Measurements from ENCODE around the gene BICDL1. TPM values are rescaled to one million over a fixed set of nuclear protein-coding genes. Genes with fewer than 3 reads are reported as not detected.

The BICDL1 gene
- total RNA-seq, 1 donor from 2014 or later: 7.4 TPM

GRCh38 chr12:120116441-120116791, 127.4 kb downstream of the BICDL1 start, which contains the start of gene RAB35:
Gene RAB35 (minus strand): TSS chr12:120116753. CDS start chr12:120116650, 103 bp downstream.
- TF ChIP-seq CTCF (conservative IDR thresholded peaks at IDR 0.05): no peak

GRCh38 chr12:120116792-120117651, 128.0 kb downstream of the BICDL1 start:
- Mint-ChIP-seq H3K27me3 (no peaks in the 10 kb centered on the region), H3K9me3 (no peaks in the 10 kb centered on the region), H3K36me3 (peaks cover 19% of the 10 kb centered on the region), H3K4me3 (peak overlapping the region; percentile 92), H3K27ac (peak overlapping the region; percentile 94), H3K4me1 (ENCODE audit: unreplicated experiment) (peaks cover 44% of the 10 kb centered on the region)
- DNase-seq (ENCODE audit: extremely low spot score, unreplicated experiment): peak; percentile 99
- TF ChIP-seq CTCF (conservative IDR thresholded peaks at IDR 0.05): no peak

More at GRCh38 chr12:120116441-120116791, 127.4 kb downstream of the BICDL1 start, which contains the start of gene RAB35:
- Mint-ChIP-seq H3K9me3 (no peaks in the 10 kb centered on the region), H3K27ac (peak within 1 kb of the TSS; percentile 94), H3K4me3 (peak within 1 kb of the TSS; percentile 97), H3K4me1 (ENCODE audit: unreplicated experiment) (peaks cover 45% of the 10 kb centered on the region), H3K36me3 (peaks cover 19% of the 10 kb centered on the region), H3K27me3 (no peaks in the 10 kb centered on the region)
- no peak for DNase-seq (ENCODE audit: extremely low spot score, unreplicated experiment)

DNA sequence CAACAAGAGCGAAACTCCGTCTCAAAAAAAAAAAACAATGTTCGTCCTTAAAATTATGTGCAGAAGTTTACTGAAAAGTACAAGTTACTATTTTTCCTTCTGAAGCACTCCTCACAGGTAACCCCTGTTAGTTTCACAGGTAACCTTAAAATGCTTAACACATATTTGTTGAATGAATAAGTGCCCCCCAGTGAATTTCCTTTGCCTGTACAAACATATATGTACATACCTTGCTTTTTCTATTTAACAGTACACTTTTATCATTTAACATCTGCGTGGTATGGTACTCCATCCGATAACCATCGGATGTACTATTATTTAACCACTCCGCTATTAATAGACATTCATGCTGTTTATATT, 128.9 kb downstream of the BICDL1 start:
- Mint-ChIP-seq H3K4me3 (peak overlapping the region; percentile 92), H3K4me1 (ENCODE audit: unreplicated experiment) (peaks cover 41% of the 10 kb centered on the region), H3K27me3 (no peaks in the 10 kb centered on the region), H3K9me3 (no peaks in the 10 kb centered on the region), H3K27ac (peak overlapping the region; percentile 94), H3K36me3 (peaks cover 16% of the 10 kb centered on the region)
- DNase-seq (ENCODE audit: extremely low spot score, unreplicated experiment): no peak
- TF ChIP-seq CTCF (conservative IDR thresholded peaks at IDR 0.05): no peak

DNA sequence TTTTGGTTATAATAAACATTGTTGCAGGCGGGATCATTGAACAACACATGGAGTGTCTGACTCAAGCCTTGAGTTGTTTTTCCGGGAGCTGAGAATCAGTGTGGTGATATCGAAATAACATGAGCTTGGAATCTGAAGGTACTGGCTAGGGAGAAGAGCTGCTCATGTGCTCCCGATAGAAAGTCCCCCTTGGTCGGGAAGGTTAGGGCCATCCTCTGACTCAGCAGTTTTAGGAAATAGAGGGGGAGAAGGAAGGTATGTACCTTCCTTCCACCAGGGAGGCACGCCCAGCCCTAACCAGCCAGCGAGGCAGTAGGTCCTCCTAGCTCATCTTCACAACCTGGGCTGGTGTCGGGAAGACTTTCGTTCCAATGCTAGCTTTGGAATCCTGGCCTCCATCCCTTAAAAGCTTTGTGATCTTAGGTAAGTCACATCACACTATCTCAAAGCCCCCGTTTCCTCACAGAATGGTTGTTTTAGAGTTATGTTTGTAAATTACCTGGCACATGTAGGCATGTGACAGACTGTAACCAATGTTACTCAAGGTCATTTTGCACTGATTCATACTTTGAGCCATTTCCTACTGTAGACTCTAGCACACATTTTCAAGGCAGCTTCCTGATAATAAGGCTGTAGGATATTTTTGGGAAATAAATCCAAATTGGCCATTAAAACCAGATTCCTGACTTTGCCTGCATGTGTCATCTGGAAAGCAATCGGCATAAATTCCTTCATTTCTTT, 129.5 kb downstream of the BICDL1 start:
- DNase-seq (ENCODE audit: extremely low spot score, unreplicated experiment): no peak
- peaks cover 16% of the 10 kb centered on the region for H3K36me3 Mint-ChIP-seq
- H3K4me3 Mint-ChIP-seq: peak overlapping the region; percentile 92
- H3K9me3 Mint-ChIP-seq: no peaks in the 10 kb centered on the region
- TF ChIP-seq CTCF (conservative IDR thresholded peaks at IDR 0.05): no peak
- H3K27me3 Mint-ChIP-seq: no peaks in the 10 kb centered on the region
- H3K27ac Mint-ChIP-seq: peak overlapping the region; percentile 94
- H3K4me1 Mint-ChIP-seq (ENCODE audit: unreplicated experiment): peaks cover 37% of the 10 kb centered on the region

DNA sequence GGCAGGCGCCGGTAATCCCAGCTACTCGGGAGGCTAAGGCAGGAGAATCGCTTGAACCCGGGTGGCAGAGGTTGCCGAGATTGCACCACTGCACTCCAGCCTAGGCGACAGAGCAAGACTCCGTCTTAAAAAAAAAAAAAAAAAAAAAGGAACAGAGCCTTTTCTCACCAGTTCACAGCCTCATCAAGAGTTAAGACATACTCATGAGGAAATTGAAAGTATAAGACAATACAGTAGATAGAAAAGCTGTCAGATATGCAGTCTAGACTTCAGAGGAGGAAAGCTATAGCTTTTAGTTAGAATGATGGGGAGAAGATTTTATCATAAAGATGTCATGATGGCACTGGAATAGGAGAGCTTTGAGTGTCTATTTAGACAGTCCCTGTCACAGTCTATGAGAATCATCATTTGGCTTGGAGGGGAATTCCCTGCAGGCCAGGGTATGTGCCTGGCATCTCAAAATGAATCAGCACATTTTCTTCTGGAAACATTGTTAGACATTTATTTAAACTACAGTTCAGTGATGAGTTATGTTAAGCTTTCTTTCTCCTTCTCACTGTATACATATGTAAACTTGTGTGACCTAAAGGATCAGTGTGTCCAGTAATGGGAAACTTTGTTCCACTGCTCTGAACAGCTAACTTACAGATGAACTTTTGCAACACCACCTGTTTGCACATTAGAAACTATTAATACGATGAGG, 130.4 kb downstream of the BICDL1 start:
- peaks cover 14% of the 10 kb centered on the region for H3K36me3 Mint-ChIP-seq
- peaks cover 38% of the 10 kb centered on the region for H3K4me1 Mint-ChIP-seq (ENCODE audit: unreplicated experiment)
- H3K9me3 Mint-ChIP-seq: no peaks in the 10 kb centered on the region
- peak overlapping the region; percentile 73 for H3K4me3 Mint-ChIP-seq
- H3K27ac Mint-ChIP-seq: peak overlapping the region; percentile 94
- no peak for TF ChIP-seq CTCF (conservative IDR thresholded peaks at IDR 0.05)
- no peaks in the 10 kb centered on the region for H3K27me3 Mint-ChIP-seq
- DNase-seq (ENCODE audit: extremely low spot score, unreplicated experiment): no peak
